GM10266 (cell line): Measurements from ENCODE around the gene SCGB1D1.

Experiments used
- DNase-seq: peaks from one replicate; pipeline ENCODE4 v3.0.0; 2012; ENCODE audit errors: extremely low spot score
- CTCF ChIP-seq: IDR thresholded peaks from 2 replicates; pipeline ENCODE4 v1.5.1; 2012; ENCODE audit warnings: mild to moderate bottlenecking, low read depth; ENCODE audit not compliant: control insufficient read depth, insufficient read depth; ENCODE audit errors: missing control alignments

SCGB1D1 gene

GRCh38 chr11:62144641-62145255, 45.3 kb upstream of the SCGB1D1 start:
- no peak for DNase-seq
- TF ChIP-seq CTCF = no peak

- TF ChIP-seq CTCF = no peak
- DNase-seq = no peak
Measured at GRCh38 chr11:62145261-62145871, 44.6 kb upstream of the SCGB1D1 start.

- DNase-seq = no peak
- no peak for TF ChIP-seq CTCF
Measured at GRCh38 chr11:62146476-62147200, 43.4 kb upstream of the SCGB1D1 start.

GRCh38 chr11:62147545-62147944, 42.5 kb upstream of the SCGB1D1 start:
- DNase-seq = no peak
- TF ChIP-seq CTCF = no peak

GRCh38 chr11:62148271-62148980, 41.6 kb upstream of the SCGB1D1 start:
- DNase-seq = no peak
- TF ChIP-seq CTCF = no peak

- no peak for DNase-seq
Measured at GRCh38 chr11:62149986-62150886, 39.8 kb upstream of the SCGB1D1 start.

More at GRCh38 chr11:62149986-62150886, 39.8 kb upstream of the SCGB1D1 start:
- no peak for TF ChIP-seq CTCF
